ENCODE data around the gene DNMBP. TPM values are rescaled to one million over a fixed set of nuclear protein-coding genes. Genes with fewer than 3 reads are reported as not detected.

DNMBP gene
- total and polyA plus RNA-seq, 2 donors, result 10.0 to 11.9 TPM

- WGBS, result 96% methylated on average over 2 of the region's 2 CpGs
- no peak overlapping the region for H3K4me3 ChIP-seq (ENCODE audit: low read length in 2 of 2)
- H3K4me1 ChIP-seq (ENCODE audit: control insufficient read depth in 2 of 2, insufficient read depth in 2 of 2, low read length in 2 of 2), result no peaks in the 10 kb centered on the region
- peaks cover 0 to 3% of the 10 kb centered on the region in 2 donors for H3K9me3 ChIP-seq (ENCODE audit: control insufficient read depth in 2 of 2, insufficient read depth in 1 of 2, low read length in 1 of 2)
- no peaks in the 10 kb centered on the region for H3K36me3 ChIP-seq (ENCODE audit: control insufficient read depth in 2 of 2, insufficient read depth in 2 of 2, low read length in 1 of 2)
- no peaks in the 10 kb centered on the region for H3K27me3 ChIP-seq (ENCODE audit: control insufficient read depth in 2 of 2, insufficient read depth in 1 of 2, low read length in 1 of 2)
- no peak for DNase-seq (ENCODE audit: low read depth in 6 of 9, low spot score in 9 of 9)
- no peak overlapping the region for H3K27ac ChIP-seq (ENCODE audit: low read depth in 1 of 2, low read length in 1 of 2)
Measured at GRCh38 chr10:99828464-99828863, 181.3 kb downstream of the DNMBP start.

GRCh38 chr10:99827936-99828335 is 181.8 kb downstream of the DNMBP start:
- no peak for DNase-seq (ENCODE audit: low read depth in 6 of 9, low spot score in 9 of 9)
- H3K36me3 ChIP-seq (ENCODE audit: control insufficient read depth in 2 of 2, insufficient read depth in 2 of 2, low read length in 1 of 2), result no peaks in the 10 kb centered on the region
- no peak overlapping the region for H3K27ac ChIP-seq (ENCODE audit: low read depth in 1 of 2, low read length in 1 of 2)
- no peaks in the 10 kb centered on the region for H3K4me1 ChIP-seq (ENCODE audit: control insufficient read depth in 2 of 2, insufficient read depth in 2 of 2, low read length in 2 of 2)
- WGBS, result 97% methylated on average over 3 of the region's 3 CpGs
- H3K4me3 ChIP-seq (ENCODE audit: low read length in 2 of 2), result no peak overlapping the region
- no peaks in the 10 kb centered on the region for H3K27me3 ChIP-seq (ENCODE audit: control insufficient read depth in 2 of 2, insufficient read depth in 1 of 2, low read length in 1 of 2)
- H3K9me3 ChIP-seq (ENCODE audit: control insufficient read depth in 2 of 2, insufficient read depth in 1 of 2, low read length in 1 of 2), result peaks cover 0 to 3% of the 10 kb centered on the region in 2 donors

Other genes with a start within 250 kb of the DNMBP start
- 1.1 TPM for gene ABCC2, start 227.3 kb downstream of the DNMBP start, total RNA-seq
- 1.9 TPM for gene ABCC2, start 227.3 kb downstream of the DNMBP start, polyA plus RNA-seq
- not detected for gene CPN1, start 71.9 kb upstream of the DNMBP start, total RNA-seq
- 0.02 TPM for gene CPN1, start 71.9 kb upstream of the DNMBP start, polyA plus RNA-seq
- 12.1 TPM for gene ERLIN1, start 176.1 kb upstream of the DNMBP start, total RNA-seq
- gene ERLIN1, start 176.1 kb upstream of the DNMBP start, polyA plus RNA-seq, result 8.2 TPM
- gene CHUK, start 219.6 kb upstream of the DNMBP start, total RNA-seq, result 27.1 TPM
- 12.9 TPM for gene CHUK, start 219.6 kb upstream of the DNMBP start, polyA plus RNA-seq